ENCODE data around the gene IL9.

GRCh38 chr5:135864503-135865435 is 30.9 kb downstream of the IL9 start:
- TF ChIP-seq, protein P1, sequence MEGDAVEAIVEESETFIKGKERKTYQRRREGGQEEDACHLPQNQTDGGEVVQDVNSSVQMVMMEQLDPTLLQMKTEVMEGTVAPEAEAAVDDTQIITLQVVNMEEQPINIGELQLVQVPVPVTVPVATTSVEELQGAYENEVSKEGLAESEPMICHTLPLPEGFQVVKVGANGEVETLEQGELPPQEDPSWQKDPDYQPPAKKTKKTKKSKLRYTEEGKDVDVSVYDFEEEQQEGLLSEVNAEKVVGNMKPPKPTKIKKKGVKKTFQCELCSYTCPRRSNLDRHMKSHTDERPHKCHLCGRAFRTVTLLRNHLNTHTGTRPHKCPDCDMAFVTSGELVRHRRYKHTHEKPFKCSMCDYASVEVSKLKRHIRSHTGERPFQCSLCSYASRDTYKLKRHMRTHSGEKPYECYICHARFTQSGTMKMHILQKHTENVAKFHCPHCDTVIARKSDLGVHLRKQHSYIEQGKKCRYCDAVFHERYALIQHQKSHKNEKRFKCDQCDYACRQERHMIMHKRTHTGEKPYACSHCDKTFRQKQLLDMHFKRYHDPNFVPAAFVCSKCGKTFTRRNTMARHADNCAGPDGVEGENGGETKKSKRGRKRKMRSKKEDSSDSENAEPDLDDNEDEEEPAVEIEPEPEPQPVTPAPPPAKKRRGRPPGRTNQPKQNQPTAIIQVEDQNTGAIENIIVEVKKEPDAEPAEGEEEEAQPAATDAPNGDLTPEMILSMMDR (IDR thresholded peaks at IDR 0.05): no peak
- TF ChIP-seq POLR2A (IDR thresholded peaks at IDR 0.05): no peak
